Measurements from ENCODE around the gene ZNF296.
A peak's percentile ranks its signal among the peaks of the same experiment; 100 is the strongest.

Gene ZNF296

GRCh38 chr19:45102481-45102880, 26.2 kb upstream of the ZNF296 start:
- no peak overlapping the region for H3K4me3 ChIP-seq (ENCODE audit: low read depth, low read length)
- no peaks in the 10 kb centered on the region for H3K9me3 ChIP-seq (ENCODE audit: control insufficient read depth, insufficient read depth, low read length)
- H3K27ac ChIP-seq (ENCODE audit: low read depth, low read length), result no peak overlapping the region
- no peak overlapping the region for H3K9ac ChIP-seq (ENCODE audit: low read depth, low read length)
- H3K36me3 ChIP-seq (ENCODE audit: control insufficient read depth, insufficient read depth, low read length), result no peaks in the 10 kb centered on the region
- H3K27me3 ChIP-seq (ENCODE audit: control insufficient read depth, insufficient read depth, low read length), result no peaks in the 10 kb centered on the region
- H3K4me1 ChIP-seq (ENCODE audit: control insufficient read depth, insufficient read depth, low read length), result peaks cover 49% of the 10 kb centered on the region

- H3K4me3 ChIP-seq (ENCODE audit: low read depth, low read length), result no peak overlapping the region
- no peak overlapping the region for H3K27ac ChIP-seq (ENCODE audit: low read depth, low read length)
- H3K27me3 ChIP-seq (ENCODE audit: control insufficient read depth, insufficient read depth, low read length), result no peaks in the 10 kb centered on the region
- no peaks in the 10 kb centered on the region for H3K9me3 ChIP-seq (ENCODE audit: control insufficient read depth, insufficient read depth, low read length)
- peaks cover 49% of the 10 kb centered on the region for H3K4me1 ChIP-seq (ENCODE audit: control insufficient read depth, insufficient read depth, low read length)
- H3K9ac ChIP-seq (ENCODE audit: low read depth, low read length), result no peak overlapping the region
- H3K36me3 ChIP-seq (ENCODE audit: control insufficient read depth, insufficient read depth, low read length), result no peaks in the 10 kb centered on the region
These were observed 25.5 kb upstream of the ZNF296 start for GRCh38 chr19:45101806-45102205.

GRCh38 chr19:45100846-45101252, 24.6 kb upstream of the ZNF296 start:
- peaks cover 49% of the 10 kb centered on the region for H3K4me1 ChIP-seq (ENCODE audit: control insufficient read depth, insufficient read depth, low read length)
- H3K9ac ChIP-seq (ENCODE audit: low read depth, low read length), result no peak overlapping the region
- no peak overlapping the region for H3K27ac ChIP-seq (ENCODE audit: low read depth, low read length)

GRCh38 chr19:45100201-45100600, 23.9 kb upstream of the ZNF296 start:
- Histone ChIP-seq H3K9me3 (ENCODE audit: control insufficient read depth, insufficient read depth, low read length) (no peaks in the 10 kb centered on the region), H3K27me3 (ENCODE audit: control insufficient read depth, insufficient read depth, low read length) (no peaks in the 10 kb centered on the region), H3K4me3 (ENCODE audit: low read depth, low read length) (no peak overlapping the region), H3K4me1 (ENCODE audit: control insufficient read depth, insufficient read depth, low read length) (peaks cover 49% of the 10 kb centered on the region), H3K27ac (ENCODE audit: low read depth, low read length) (peak overlapping the region; percentile 37), H3K9ac (ENCODE audit: low read depth, low read length) (no peak overlapping the region), H3K36me3 (ENCODE audit: control insufficient read depth, insufficient read depth, low read length) (0 out of 2 replicates have a peak, but pooled peaks cover 3% of the 10 kb centered on the region)

More at GRCh38 chr19:45100846-45101252, 24.6 kb upstream of the ZNF296 start:
- H3K4me3 ChIP-seq (ENCODE audit: low read depth, low read length), result no peak overlapping the region
- H3K9me3 ChIP-seq (ENCODE audit: control insufficient read depth, insufficient read depth, low read length), result no peaks in the 10 kb centered on the region
- H3K36me3 ChIP-seq (ENCODE audit: control insufficient read depth, insufficient read depth, low read length), result 0 out of 2 replicates have a peak, but pooled peaks cover 2% of the 10 kb centered on the region
- H3K27me3 ChIP-seq (ENCODE audit: control insufficient read depth, insufficient read depth, low read length), result no peaks in the 10 kb centered on the region

GRCh38 chr19:45099467-45100191, 23.4 kb upstream of the ZNF296 start:
- peak overlapping the region; percentile 37 for H3K27ac ChIP-seq (ENCODE audit: low read depth, low read length)
- no peak overlapping the region for H3K9ac ChIP-seq (ENCODE audit: low read depth, low read length)
- H3K36me3 ChIP-seq (ENCODE audit: control insufficient read depth, insufficient read depth, low read length), result 0 out of 2 replicates have a peak, but pooled peaks cover 3% of the 10 kb centered on the region
- no peaks in the 10 kb centered on the region for H3K9me3 ChIP-seq (ENCODE audit: control insufficient read depth, insufficient read depth, low read length)
- no peak overlapping the region for H3K4me3 ChIP-seq (ENCODE audit: low read depth, low read length)
- H3K27me3 ChIP-seq (ENCODE audit: control insufficient read depth, insufficient read depth, low read length), result no peaks in the 10 kb centered on the region
- H3K4me1 ChIP-seq (ENCODE audit: control insufficient read depth, insufficient read depth, low read length), result peaks cover 45% of the 10 kb centered on the region

GRCh38 chr19:45098521-45099466, 22.5 kb upstream of the ZNF296 start:
- H3K4me3 ChIP-seq (ENCODE audit: low read depth, low read length), result no peak overlapping the region
- H3K36me3 ChIP-seq (ENCODE audit: control insufficient read depth, insufficient read depth, low read length), result 0 out of 2 replicates have a peak, but pooled peaks cover 3% of the 10 kb centered on the region
- H3K27ac ChIP-seq (ENCODE audit: low read depth, low read length), result peak overlapping the region; percentile 6
- H3K27me3 ChIP-seq (ENCODE audit: control insufficient read depth, insufficient read depth, low read length), result no peaks in the 10 kb centered on the region
- H3K9ac ChIP-seq (ENCODE audit: low read depth, low read length), result no peak overlapping the region
- peaks cover 37% of the 10 kb centered on the region for H3K4me1 ChIP-seq (ENCODE audit: control insufficient read depth, insufficient read depth, low read length)
- no peaks in the 10 kb centered on the region for H3K9me3 ChIP-seq (ENCODE audit: control insufficient read depth, insufficient read depth, low read length)

- Histone ChIP-seq H3K4me3 (ENCODE audit: low read depth, low read length) (no peak overlapping the region), H3K27me3 (ENCODE audit: control insufficient read depth, insufficient read depth, low read length) (no peaks in the 10 kb centered on the region), H3K9ac (ENCODE audit: low read depth, low read length) (no peak overlapping the region), H3K27ac (ENCODE audit: low read depth, low read length) (peak overlapping the region; percentile 38), H3K9me3 (ENCODE audit: control insufficient read depth, insufficient read depth, low read length) (no peaks in the 10 kb centered on the region), H3K4me1 (ENCODE audit: control insufficient read depth, insufficient read depth, low read length) (peaks cover 30% of the 10 kb centered on the region), H3K36me3 (ENCODE audit: control insufficient read depth, insufficient read depth, low read length) (0 out of 2 replicates have a peak, but pooled peaks cover 3% of the 10 kb centered on the region)
These were observed 21.7 kb upstream of the ZNF296 start for GRCh38 chr19:45097776-45098520.

GRCh38 chr19:45097450-45097775, 21.1 kb upstream of the ZNF296 start:
- Histone ChIP-seq H3K4me1 (ENCODE audit: control insufficient read depth, insufficient read depth, low read length) (peaks cover 25% of the 10 kb centered on the region), H3K36me3 (ENCODE audit: control insufficient read depth, insufficient read depth, low read length) (0 out of 2 replicates have a peak, but pooled peaks cover 3% of the 10 kb centered on the region), H3K9me3 (ENCODE audit: control insufficient read depth, insufficient read depth, low read length) (no peaks in the 10 kb centered on the region), H3K27me3 (ENCODE audit: control insufficient read depth, insufficient read depth, low read length) (no peaks in the 10 kb centered on the region), H3K27ac (ENCODE audit: low read depth, low read length) (no peak overlapping the region), H3K9ac (ENCODE audit: low read depth, low read length) (no peak overlapping the region), H3K4me3 (ENCODE audit: low read depth, low read length) (no peak overlapping the region)

GRCh38 chr19:45096700-45097099, 20.4 kb upstream of the ZNF296 start:
- Histone ChIP-seq H3K36me3 (ENCODE audit: control insufficient read depth, insufficient read depth, low read length) (0 out of 2 replicates have a peak, but pooled peaks cover 3% of the 10 kb centered on the region), H3K4me1 (ENCODE audit: control insufficient read depth, insufficient read depth, low read length) (peaks cover 25% of the 10 kb centered on the region), H3K9ac (ENCODE audit: low read depth, low read length) (no peak overlapping the region), H3K9me3 (ENCODE audit: control insufficient read depth, insufficient read depth, low read length) (no peaks in the 10 kb centered on the region), H3K27ac (ENCODE audit: low read depth, low read length) (no peak overlapping the region), H3K27me3 (ENCODE audit: control insufficient read depth, insufficient read depth, low read length) (no peaks in the 10 kb centered on the region), H3K4me3 (ENCODE audit: low read depth, low read length) (no peak overlapping the region)

- no peak overlapping the region for H3K27ac ChIP-seq (ENCODE audit: low read depth, low read length)
- H3K4me1 ChIP-seq (ENCODE audit: control insufficient read depth, insufficient read depth, low read length), result peaks cover 25% of the 10 kb centered on the region
- H3K9me3 ChIP-seq (ENCODE audit: control insufficient read depth, insufficient read depth, low read length), result no peaks in the 10 kb centered on the region
- H3K9ac ChIP-seq (ENCODE audit: low read depth, low read length), result no peak overlapping the region
- peaks cover 5% of the 10 kb centered on the region; the same call in 1 of the 2 replicates for H3K36me3 ChIP-seq (ENCODE audit: control insufficient read depth, insufficient read depth, low read length)
- no peaks in the 10 kb centered on the region for H3K27me3 ChIP-seq (ENCODE audit: control insufficient read depth, insufficient read depth, low read length)
- no peak overlapping the region for H3K4me3 ChIP-seq (ENCODE audit: low read depth, low read length)
These were observed 19.5 kb upstream of the ZNF296 start for GRCh38 chr19:45095496-45096413.
